Measurements from ENCODE around the gene DDC. TPM values are rescaled to one million over a fixed set of nuclear protein-coding genes. Genes with fewer than 3 reads are reported as not detected.
"Not testable (repeated sequence)": the region's sequence is repeated elsewhere in the genome, so short reads cannot be mapped to it uniquely, and the experiment has no call there.

The DDC gene
- total RNA-seq, 1 donor from 2014 or later = not detected

DNA sequence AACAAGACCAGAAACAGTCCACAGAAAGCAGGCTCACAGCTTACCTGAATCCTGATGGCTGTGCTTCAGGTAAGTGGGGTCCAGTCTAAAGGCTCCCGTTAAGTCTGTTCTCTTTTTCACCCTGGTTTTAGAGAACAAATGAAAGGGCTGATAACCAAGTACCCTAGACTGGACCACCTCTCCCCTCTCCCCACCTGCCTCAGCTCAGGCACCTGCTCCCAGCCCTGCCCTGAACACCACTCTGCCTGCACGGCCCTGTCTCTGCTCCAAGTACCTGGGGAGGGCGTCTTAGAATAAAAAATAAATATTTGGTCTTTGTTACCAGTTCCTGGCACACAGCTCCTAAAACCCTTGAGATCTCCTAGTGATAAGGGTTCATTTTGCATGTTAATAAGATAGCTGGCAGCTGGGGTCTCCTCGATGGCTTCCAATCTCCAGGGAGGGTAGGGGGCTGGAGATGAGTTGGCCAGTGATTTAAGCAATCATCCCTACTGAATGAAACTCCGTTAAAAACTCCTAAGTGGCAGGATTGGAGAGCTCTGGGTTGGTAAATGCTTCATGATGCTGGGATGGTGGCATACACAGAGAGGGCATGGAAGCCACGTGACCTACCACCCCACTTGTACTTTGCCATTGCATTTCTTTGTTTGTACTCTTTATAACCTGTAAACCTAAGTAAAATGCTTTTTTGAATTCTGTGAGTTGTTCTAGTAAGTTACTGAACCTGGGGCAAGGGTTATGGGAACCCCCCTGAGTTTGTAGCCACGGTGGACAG, 85.3 kb downstream of the DDC start:
- ATAC-seq = no peak

DNA sequence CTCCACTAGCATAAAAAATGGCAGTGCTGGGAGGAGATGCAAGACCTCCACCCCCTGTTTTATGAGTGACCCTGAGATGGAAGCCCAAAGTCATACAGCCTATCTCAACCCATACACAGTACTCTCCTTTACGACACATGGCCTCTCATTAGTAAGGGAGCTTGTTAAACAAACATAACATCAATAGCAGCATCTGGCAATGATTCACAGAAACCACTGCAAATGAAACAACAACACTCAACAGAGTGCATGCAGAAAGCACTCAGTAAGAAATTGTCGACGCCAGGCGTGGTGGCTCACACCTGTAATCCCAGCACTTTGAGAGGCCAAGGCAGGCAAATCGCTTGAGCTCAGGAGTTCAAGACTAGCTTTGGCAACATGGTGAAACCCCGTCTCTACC, 87.6 kb downstream of the DDC start:
- no peak for ATAC-seq

DNA sequence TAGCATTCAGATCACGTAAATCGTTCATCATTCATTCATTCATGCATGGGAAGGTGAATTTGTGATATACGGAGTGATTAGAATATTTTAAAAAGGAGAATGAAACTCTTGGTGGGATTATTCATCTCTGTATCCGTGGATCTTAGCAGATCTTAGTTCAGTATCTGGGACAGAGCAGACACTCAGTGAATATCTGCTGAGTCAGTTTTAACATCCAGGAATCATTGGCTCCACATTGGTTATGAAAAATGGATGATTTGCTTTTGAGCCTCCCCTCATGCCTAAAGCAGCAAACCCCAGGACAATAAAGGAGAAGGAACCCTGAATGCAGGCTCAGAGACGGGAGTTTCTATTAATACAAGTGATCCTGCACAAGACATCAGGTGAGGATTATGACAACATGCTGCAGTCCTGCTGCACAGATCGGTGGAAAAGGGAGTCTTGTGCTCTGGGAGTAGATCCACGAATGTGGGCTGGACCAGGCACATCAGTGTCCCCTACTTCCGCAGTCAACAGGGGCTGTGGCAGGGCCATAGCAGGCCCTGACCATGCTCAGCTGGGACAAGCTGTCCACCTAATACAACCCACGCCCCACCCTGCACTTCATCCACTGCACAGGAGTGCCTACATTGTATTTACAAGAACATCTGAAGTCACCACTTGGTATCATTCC, 88.1 kb downstream of the DDC start:
- no peak for ATAC-seq

DNA sequence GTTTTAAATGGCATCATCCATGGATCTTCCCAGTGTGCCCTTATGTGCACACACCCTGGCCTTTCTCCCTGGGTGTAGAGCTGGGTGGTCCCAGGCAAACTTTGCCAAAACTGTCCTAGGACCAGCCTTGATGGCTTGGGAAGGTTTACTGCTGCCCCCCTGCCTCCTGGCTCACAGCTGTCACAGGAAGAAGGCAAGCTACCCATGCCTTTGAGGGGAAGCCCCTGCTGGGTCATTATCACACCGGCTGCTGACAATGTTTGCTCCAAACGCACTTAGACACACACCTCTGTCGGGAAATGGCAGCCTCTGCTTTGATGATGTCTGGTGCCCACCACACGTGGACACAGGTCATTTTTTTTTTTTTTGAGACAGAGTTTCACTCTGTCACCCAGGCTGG, 89.9 kb downstream of the DDC start:
- no peak for ATAC-seq

DNA sequence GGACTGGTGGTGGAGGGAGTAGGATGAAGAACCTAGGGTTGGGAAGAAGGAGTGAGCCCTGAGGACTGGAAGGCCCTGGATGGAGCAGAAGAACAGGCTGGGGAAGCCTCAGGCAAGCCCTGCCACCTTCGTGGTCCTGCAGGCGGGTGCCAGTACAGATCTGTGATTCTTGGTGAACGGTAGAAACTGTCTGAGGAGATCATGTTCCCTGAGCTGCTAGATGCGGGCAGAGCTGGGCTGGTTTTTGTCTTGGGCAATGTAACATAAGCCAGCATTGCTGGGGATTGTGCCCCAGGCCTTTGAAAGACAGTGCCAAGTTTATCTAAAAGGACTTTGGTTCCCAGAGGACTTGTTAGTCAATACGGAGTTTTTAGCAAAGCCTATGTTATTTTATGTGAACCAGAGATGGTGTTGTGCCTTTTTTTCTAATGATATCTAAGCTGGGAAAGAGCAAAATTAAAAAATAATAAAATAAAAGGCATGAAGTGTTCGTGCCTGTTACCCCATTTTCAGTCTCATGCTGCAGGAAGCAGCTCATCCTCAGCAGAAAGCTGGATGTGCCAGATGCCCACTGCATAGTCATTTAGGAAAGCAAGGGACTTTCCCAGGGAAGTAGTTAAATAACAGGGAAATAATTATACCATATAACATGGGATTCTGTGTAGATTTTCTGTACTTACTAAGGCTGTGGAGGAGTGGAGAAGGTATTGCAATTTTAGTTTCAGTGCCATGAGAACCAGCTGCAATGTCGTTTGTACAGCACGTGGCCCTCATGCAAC, 90.6 kb downstream of the DDC start:
- no peak for ATAC-seq

DNA sequence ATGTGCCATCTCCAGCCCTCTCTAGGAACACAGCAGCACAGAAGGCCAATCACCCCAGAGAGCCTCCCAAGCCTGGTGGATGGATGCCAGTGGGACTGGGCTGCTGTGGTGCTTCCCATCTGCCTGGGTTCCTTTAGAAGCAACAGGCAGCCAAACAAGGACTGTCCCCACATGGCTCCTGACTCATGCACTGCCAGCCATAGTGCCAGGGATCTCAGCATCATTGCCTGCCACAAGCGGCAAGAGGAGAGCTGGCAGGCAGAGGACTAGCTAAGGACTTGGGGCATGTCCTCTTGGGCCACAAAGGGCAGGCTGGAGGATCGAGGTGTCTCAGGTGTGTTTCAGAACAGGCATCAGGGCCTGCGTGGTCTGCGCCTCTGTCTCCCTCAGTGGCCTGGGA, 91.7 kb downstream of the DDC start:
- ATAC-seq = no peak

DNA sequence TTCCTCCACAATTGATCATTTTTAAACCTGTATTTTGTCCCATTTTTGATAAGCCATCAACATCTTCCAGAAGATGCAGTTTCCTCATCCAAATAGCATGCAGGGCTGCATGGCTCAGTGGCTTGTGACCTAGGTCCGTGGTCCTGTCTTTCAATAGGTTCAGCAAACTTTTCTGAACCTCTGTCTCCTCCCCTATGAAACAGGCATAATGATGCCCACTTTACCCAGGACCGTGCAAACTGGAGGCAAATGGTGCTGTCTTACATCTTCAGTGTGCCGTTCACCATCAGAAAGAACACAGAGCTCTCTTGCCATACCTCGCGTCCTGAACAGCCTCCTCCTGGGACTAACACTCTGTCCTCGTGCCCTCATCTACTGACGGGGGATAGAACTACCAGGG, 92.8 kb downstream of the DDC start:
- ATAC-seq = no peak

DNA sequence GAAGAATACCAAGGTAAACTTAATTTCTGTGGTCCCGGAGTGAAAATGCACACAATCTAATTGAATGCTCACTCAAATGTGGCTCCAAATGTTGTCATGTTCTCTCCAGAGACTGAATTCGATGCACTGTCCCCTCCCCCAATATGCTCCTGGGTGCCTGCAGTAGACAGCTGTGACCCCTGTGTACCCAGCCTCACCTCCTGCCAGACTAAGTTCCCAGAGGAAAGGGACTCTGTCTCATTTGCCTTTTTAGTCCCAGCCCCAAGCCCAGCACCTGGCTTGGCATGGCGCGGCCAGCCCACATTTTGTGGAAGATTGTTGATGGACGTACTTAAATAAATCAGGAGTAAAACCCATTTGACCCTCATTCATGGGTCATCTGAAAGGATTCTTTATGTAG, 93.2 kb downstream of the DDC start:
- no peak for ATAC-seq

DNA sequence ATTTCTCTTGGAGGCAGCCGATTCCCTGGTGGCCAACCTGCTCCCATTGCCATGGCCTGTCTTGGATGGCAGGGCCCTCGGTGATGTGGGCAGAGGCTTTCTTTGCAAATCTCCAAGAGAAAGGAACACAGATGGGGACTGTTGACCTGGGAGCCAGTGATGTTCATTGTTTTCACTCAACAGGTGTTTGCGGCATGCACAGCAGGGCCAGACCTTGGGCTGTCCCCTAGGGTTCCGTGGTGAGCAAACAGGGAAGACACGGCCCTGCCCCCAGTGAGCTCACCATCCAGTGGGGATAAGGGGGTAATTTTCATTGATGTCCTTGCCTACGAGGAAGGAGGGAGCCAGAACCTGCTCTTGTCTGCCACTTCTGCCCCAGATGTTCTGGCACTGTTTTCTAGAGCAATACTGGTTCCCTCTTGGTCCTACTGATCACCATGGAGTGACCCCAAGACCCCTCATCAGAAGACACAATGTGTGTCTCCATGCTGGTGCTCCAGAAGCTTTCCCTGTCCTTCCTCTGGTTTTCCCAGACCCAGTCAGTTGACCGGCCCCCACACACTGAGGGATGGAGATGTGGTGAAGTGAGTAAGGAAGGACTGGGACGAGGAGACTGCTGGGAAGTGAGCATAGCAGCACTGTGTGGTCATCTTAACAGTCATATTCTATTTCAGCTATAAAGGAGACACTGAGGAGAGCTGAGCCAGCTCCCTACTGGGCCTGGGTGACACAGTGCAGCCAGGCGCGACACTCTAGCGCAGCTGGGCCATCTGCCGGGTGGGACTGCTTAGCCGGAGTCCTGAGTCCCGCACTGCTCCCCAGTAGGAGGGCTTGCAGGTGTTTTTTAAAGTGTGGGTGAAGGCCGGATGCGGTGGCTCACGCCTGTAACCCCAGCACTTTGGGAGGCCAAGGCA, 94.7 kb downstream of the DDC start:
- no peak for ATAC-seq

DNA sequence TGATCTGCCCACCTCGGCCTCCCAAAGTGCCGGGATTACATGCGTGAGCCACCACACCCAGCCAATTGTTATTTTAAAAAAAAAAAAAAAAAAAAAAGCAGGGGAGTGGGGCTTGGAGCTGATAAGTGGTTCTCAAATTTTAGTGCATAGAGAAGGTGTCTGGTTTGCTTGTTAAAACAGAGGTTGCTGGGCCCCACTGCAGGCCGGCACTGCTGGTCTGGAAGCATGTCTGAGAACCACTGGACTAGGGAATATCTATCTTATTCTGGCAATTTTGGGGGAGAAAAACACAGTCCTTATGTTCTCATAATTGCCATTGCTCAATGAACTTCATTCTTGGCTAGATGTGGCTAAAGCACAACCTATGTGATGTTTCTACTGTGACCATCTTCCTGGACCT, 96.0 kb downstream of the DDC start:
- ATAC-seq = no peak

DNA sequence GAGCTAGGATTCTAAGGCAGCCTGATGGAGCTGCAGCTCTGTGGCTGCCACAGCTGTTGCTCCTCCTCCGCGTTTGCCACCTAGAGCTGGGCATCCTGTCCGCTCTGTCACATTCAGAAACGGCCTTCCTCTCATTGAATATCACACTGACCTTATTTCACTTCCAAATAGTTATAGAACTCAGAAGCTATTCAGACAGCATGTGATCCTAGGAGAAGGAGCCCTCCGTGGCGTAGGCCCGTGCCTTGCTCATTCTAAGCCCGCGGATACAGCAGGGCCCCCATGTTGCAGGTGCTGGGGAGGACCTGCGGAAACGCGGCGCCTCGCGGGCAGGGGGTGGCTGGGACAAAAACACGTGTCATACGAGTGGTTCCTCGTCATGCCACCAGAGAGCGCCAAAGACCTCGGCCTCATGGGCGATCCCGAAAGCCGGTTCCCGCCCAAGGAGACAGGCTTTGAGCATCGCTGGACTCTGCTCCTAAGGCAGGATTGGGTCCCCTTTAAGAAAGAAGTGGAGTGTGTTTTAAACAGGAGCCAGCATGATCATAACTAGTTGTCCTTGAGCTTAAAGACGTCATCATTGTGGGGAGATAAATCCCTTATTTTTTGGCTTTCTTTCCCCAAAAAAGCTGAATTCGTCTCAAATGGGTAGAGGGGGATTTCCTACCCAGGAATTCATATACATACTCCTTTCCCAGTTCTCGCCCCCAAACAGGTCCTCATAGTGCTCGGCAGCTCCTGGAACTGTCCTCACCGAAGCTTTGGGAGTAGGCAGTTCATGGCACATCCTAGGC, 97.2 kb downstream of the DDC start:
- peak; percentile 86 for ATAC-seq

DNA sequence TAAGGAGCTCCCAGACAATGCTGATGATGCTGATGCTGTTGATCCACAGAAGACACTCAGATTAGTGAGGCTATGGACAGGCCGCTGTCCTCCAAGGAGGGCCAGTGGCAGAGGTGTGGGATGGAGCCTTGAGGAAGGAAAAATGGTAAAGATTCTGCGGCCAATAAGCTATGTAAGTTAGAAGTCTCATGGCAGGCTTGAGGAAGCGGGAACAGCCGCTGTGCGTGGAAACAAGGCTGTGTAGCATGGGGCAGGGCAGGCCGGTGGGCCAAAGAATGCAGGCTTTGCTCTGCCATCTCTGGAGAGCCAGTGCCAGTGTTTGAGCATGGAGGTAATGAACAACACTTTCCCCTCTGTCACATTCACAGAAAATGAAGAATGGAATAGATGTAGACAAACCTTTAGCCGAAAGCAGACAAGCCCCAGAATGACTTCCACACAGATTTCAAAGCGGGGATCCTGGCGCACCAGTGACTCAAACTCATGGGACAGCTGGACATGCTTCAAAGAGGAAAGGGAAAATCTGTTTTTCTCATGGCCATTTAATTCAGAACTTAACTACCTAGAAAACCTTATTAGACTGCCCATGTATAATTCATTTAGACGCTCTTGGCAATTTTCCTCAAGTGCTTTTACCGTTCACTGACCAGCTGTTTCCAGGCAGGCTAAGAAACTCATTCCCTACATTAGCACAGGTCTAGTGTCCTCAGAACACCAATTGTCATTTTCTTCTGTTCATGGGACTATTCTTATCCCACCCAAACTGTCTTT, 98.2 kb downstream of the DDC start:
- no peak for ATAC-seq

DNA sequence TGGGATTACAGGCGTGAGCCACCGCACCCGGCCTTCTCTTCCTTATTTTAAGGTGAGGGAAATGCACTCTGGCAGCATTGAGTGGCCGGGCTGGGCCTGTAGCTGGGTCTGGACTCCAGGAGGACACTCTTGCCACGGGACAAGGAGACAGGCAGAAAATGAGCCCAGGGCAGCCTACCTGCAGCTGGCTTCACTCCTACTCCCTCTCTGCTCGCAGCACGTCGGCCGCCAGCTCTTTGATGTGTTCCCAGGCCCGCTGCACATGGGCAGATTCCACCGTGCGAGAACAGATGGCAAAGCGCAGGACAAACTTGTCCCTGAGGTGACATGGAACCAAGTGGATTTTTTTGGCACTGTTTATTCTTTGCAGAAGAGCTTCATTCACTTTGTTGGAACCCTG, 102.2 kb downstream of the DDC start:
- no peak for ATAC-seq

DNA sequence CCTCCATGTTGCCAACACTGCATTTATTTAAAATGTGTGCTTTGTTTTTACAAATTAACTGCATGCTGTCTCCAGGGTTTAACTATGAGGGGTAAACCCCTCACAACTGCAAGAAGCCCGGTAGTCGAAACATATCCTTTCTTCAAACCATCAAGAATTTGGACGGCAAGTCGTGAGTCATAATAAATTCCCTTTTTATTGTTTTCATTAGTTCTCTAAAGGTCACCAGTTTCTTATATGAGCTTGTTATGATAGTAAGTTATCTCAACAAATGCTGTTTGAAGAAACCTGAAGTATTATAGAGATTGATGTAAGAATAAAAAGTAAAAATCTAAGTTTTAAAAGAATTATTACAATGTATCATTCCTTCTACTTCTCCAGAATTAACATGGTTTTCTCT, 102.8 kb downstream of the DDC start:
- ATAC-seq = no peak

DNA sequence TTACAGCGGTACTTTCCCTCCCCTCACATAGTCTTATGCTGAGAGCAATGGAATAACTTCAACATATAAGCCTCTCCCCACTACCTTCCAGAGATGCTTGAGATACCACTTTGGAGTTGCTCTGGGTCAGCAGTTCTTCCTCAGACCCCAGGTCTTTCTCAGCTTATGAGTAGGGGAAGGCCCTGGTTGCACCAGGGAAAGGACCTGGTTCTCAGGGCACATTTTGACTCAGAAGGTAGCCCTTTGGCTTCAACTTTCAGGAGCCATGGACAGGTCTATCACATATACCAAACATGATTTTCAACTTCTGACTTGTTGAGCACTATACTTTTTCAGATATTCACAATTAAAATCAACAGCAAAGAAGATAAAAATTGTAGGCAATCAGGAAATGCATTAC, 103.5 kb downstream of the DDC start:
- ATAC-seq = no peak

DNA sequence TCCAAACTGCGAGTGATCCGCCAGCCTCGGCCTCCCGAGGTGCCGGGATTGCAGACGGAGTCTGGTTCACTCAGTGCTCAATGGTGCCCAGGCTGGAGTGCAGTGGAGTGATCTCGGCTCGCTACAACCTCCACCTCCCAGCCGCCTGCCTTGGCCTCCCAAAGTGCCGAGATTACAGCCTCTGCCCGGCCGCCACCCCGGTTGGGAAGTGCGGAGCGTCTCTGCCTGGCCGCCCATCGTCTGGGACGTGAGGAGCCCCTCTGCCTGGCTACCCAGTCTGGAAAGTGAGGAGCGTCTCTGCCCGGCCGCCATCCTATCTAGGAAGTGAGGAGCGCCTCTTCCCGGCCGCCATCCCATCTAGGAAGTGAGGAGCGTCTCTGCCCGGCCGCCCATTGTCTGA, 106.0 kb downstream of the DDC start:
- ATAC-seq = not testable (repeated sequence)

DNA sequence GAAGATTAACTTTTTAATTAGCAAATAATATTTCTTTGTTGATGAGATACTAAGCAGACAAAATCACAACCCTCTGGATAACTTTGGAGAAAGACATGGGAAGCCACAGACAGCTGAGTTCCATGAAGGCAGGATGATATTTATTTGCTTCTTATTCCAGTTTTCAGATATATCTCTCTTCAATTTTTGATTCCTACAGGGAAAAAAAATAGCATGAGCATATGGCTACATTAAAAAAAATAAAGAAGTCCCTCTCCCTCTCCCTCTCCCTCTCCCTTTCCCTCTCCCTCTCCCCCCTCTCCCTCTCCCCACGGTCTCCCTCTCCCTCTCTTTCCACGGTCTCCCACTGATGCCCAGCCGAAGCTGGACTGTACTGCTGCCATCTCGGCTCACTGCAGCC, 106.6 kb downstream of the DDC start:
- ATAC-seq = not testable (repeated sequence)

DNA sequence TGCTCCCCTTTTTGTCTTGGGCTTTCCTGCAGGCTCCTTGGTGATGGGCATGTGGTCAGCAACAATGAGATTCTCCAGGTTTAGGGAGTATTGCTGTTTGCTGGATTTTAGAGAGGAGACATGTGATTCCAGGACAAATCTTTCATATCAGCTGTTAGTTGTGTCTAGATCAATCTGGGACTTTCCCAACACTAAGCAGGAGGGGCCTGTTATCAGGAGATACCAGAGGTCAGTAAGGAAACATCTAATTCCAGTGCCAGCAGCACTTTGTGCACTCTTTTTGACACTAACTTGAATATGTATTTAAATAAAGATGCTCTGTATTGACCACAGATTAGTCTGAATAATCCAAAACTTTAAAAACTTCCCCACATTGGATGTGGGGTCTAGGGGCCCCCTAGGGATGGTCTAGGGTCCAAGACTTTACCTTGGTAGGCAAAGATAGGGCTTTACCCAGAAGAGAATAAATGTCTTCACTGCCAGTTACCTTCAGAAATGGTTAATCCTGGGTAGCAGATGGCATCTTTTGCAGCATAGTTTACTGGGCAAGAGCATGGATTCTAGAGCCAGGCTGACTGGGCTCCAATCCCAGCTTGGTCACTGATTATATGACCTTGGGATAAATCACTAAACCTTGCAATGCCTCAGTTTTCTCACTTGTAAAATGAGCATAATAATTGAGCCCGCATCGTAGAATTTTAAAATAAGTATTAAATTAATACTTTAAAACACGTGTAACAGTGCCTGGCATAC, 108.7 kb downstream of the DDC start:
- no peak for ATAC-seq

DNA sequence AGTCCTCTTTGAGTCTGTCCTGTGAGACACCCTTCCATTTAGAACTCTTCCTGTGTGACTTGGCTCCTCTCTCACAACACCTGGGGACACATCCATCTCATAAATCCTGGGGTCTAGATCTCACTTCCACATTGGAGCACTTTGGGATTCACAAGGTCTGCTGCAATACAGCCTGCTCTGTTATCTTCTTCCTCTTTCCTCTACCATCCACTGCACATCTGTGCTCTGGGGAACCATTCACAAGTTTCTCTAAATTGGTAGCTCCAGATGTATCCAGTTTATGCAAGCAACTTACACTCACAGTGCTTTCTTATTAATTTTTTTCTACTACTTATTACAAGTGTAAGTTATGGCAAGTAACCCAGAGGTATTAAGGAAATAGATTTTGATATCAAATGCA, 109.5 kb downstream of the DDC start:
- ATAC-seq = no peak

DNA sequence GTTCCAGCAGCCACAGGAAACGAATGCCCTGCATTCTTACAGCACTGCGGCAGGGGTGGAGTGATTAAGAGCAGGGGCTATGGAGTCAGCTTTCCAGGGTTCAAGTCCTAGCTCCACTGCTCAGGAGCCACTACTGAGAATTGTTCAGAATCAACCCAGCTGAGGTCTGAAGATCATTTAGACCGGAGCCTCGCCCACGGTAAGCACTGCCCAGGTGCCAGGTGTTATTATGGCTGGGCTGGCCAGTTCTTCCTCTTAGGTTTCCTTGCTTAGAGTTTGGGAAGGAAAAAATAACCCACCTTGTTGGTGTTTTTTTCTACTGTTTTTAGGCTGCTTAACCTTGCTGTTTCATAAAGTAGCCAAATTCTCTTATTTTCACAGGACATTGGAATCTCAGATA, 110.2 kb downstream of the DDC start:
- no peak for ATAC-seq
